CD4-positive, alpha-beta T cell (primary cell): ENCODE results near the gene TENT5A. TPM values are rescaled to one million over a fixed set of nuclear protein-coding genes. Genes with fewer than 3 reads are reported as not detected.

Experiments used
- ATAC-seq: fragments of 200-7000 bp; cut with Tn5 transposase; one replicate; pipeline ENCODE4 v1.10.0; 2022; ENCODE audit warnings: mild to moderate bottlenecking; ENCODE audit not compliant: poor library complexity
- CTCF ChIA-PET: fragments of 350-600 bp; sonication (Branson Sonifier 250); formaldehyde crosslinking; loops from one replicate; lab custom pipeline; 2021; ENCODE audit warnings: antibody characterized with exemption, inconsistent platforms; lab: Charles Lee
- POLR2A ChIA-PET: fragments of 350-600 bp; sonication (Branson Sonifier 250); formaldehyde crosslinking; loops from one replicate; lab custom pipeline; 2021; ENCODE audit warnings: antibody characterized with exemption, inconsistent platforms; lab: Charles Lee
- DNase-seq, 14 experiments: peaks; one replicate each; pipeline ENCODE4 v3.0.0-alpha.2; 2013 to 2020; ENCODE audit warnings: mixed read lengths in 2 of 14
- H3K27ac ChIP-seq, 2 donors: one replicate each; pipeline versions ENCODE4 v1.5.1 to v1.7.0; 2013; ENCODE audit warnings: low read length in 2 of 2, low read depth in 1 of 2, mild to moderate bottlenecking in 1 of 2
- H3K27me3 ChIP-seq, 2 experiments: 1 replicate in 1 of 2; 2 replicates in 1 of 2; pipeline versions ENCODE4 v1.6.1 to v1.7.0; 2013; ENCODE audit warnings: low read length in 2 of 2, control low read depth in 1 of 2, mild to moderate bottlenecking in 1 of 2, moderate library complexity in 1 of 2; ENCODE audit not compliant: insufficient read depth in 2 of 2, control insufficient read depth in 1 of 2
- H3K36me3 ChIP-seq: one replicate; pipeline ENCODE4 v1.6.1; 2013; ENCODE audit warnings: low read length, control low read depth; ENCODE audit not compliant: insufficient read depth
- H3K4me1 ChIP-seq: one replicate; pipeline ENCODE4 v1.6.1; 2013; ENCODE audit warnings: low read length, control low read depth; ENCODE audit not compliant: insufficient read depth
- H3K4me3 ChIP-seq: one replicate; pipeline ENCODE4 v1.5.1; 2013; ENCODE audit warnings: mild to moderate bottlenecking, low read length, moderate library complexity
- H3K9me3 ChIP-seq, 2 experiments: 1 replicate in 1 of 2; 2 replicates in 1 of 2; pipeline versions ENCODE4 v1.6.1 to v1.7.0; 2013; ENCODE audit warnings: low read length in 2 of 2, mild to moderate bottlenecking in 2 of 2, control low read depth in 1 of 2, moderate library complexity in 1 of 2; ENCODE audit not compliant: control insufficient read depth in 1 of 2, insufficient read depth in 1 of 2
- H3K27ac Mint-ChIP-seq: one replicate; pipeline ENCODE4 v1.8.0; 2020; ENCODE audit warnings: mixed read lengths
- H3K27me3 Mint-ChIP-seq: one replicate; pipeline ENCODE4 v1.8.0; 2021; ENCODE audit warnings: mixed read lengths
- H3K36me3 Mint-ChIP-seq: one replicate; pipeline ENCODE4 v1.8.0; 2021; ENCODE audit warnings: low read depth, mixed read lengths
- H3K4me1 Mint-ChIP-seq: one replicate; pipeline ENCODE4 v1.8.0; 2021; ENCODE audit warnings: low read depth, mixed read lengths
- H3K4me3 Mint-ChIP-seq: one replicate; pipeline ENCODE4 v1.8.0; 2020; ENCODE audit warnings: mild to moderate bottlenecking, mixed read lengths
- H3K9me3 Mint-ChIP-seq: one replicate; pipeline ENCODE4 v1.8.0; 2020; ENCODE audit warnings: mixed read lengths
- CTCF ChIP-seq: fragments of 200-600 bp; IDR thresholded peaks from one replicate; pipeline ENCODE4 v1.8.0; 2022; ENCODE audit warnings: antibody characterized with exemption, mild to moderate bottlenecking
- intact Hi-C, 2 experiments: fragments of 100-400 bp; cut with DNase I in 1 of 2; cut with micrococcal nuclease in 1 of 2; formaldehyde crosslinking; loops; one replicate each; pipeline versions ENCODE4 v1.15.1 to v1.9.0; 2023 to 2025; cut with DNase I, micrococcal nuclease
- total RNA-seq, 174 experiments: library from RNA in 2 of 174; stranded (reverse) in 2 of 174; gene quantifications; one replicate each; pipeline ENCODE4 v1.2.3 and lab custom pipeline; 2021 to 2026

The TENT5A gene
- total RNA-seq, 2 experiments from 2014 or later: 6.3 to 6.7 TPM

GRCh38 chr6:81739230-81740195, 13.0 kb downstream of the TENT5A start:
- Histone ChIP-seq H3K9me3 (no peaks in the 10 kb centered on the region), H3K4me3 (no peak overlapping the region), H3K27me3 (no peaks in the 10 kb centered on the region), H3K27ac (no peak overlapping the region), H3K36me3 (no peaks in the 10 kb centered on the region), H3K4me1 (no peaks in the 10 kb centered on the region)
- TF ChIP-seq CTCF: no peak
- H3K4me3 Mint-ChIP-seq: no peak overlapping the region
- CTCF ChIA-PET: no interaction called here
- DNase-seq: no peak
- ATAC-seq: no peak
- no peaks in the 10 kb centered on the region for H3K9me3 Mint-ChIP-seq
- no peaks in the 10 kb centered on the region for H3K27me3 Mint-ChIP-seq
- H3K27ac Mint-ChIP-seq: no peak overlapping the region
- no peaks in the 10 kb centered on the region for H3K4me1 Mint-ChIP-seq
- no peaks in the 10 kb centered on the region for H3K36me3 Mint-ChIP-seq
- intact Hi-C loops: no loop called here
- POLR2A ChIA-PET: interaction anchor here (0.9 to 1.5 kb wide), 2 partner anchors 14 to 1134 kb away, joined by 3 to 4 read pairs; no protein-coding TSS in a partner anchor

- CTCF ChIA-PET: no interaction called here
- no peaks in the 10 kb centered on the region for H3K4me1 Mint-ChIP-seq
- H3K27ac Mint-ChIP-seq: no peak overlapping the region
- Histone ChIP-seq H3K27ac (no peak overlapping the region), H3K9me3 (no peaks in the 10 kb centered on the region), H3K36me3 (no peaks in the 10 kb centered on the region), H3K27me3 (no peaks in the 10 kb centered on the region), H3K4me3 (no peak overlapping the region), H3K4me1 (no peaks in the 10 kb centered on the region)
- no peaks in the 10 kb centered on the region for H3K36me3 Mint-ChIP-seq
- POLR2A ChIA-PET: no interaction called here
- no peaks in the 10 kb centered on the region for H3K9me3 Mint-ChIP-seq
- intact Hi-C loops: no loop called here
- H3K4me3 Mint-ChIP-seq: no peak overlapping the region
- no peak for TF ChIP-seq CTCF
- no peak for DNase-seq
- no peak for ATAC-seq
- no peaks in the 10 kb centered on the region for H3K27me3 Mint-ChIP-seq
These were observed 16.1 kb downstream of the TENT5A start for GRCh38 chr6:81736428-81736827.

- H3K27me3 ChIP-seq: no peaks in the 10 kb centered on the region
- no peak for TF ChIP-seq CTCF
- no peaks in the 10 kb centered on the region for H3K36me3 ChIP-seq
- no peaks in the 10 kb centered on the region for H3K36me3 Mint-ChIP-seq
- DNase-seq: no peak
- ChIA-PET CTCF (no interaction called here), POLR2A (no interaction called here)
- no peaks in the 10 kb centered on the region for H3K27me3 Mint-ChIP-seq
- H3K4me1 Mint-ChIP-seq: no peaks in the 10 kb centered on the region
- intact Hi-C loops: no loop called here
- no peak overlapping the region for H3K27ac Mint-ChIP-seq
- H3K4me3 Mint-ChIP-seq: no peak overlapping the region
- no peaks in the 10 kb centered on the region for H3K9me3 ChIP-seq
- H3K27ac ChIP-seq: no peak overlapping the region
- H3K9me3 Mint-ChIP-seq: no peaks in the 10 kb centered on the region
- no peak for ATAC-seq
- H3K4me1 ChIP-seq: no peaks in the 10 kb centered on the region
- no peak overlapping the region for H3K4me3 ChIP-seq
These were observed 16.6 kb downstream of the TENT5A start for GRCh38 chr6:81735756-81736380.
